ENCODE measurements around the gene DNHD1. TPM values are rescaled to one million over a fixed set of nuclear protein-coding genes. Genes with fewer than 3 reads are reported as not detected.
A peak's percentile ranks its signal among the peaks of the same experiment; 100 is the strongest.

Gene DNHD1
- total and polyA plus RNA-seq, 2 of the 13 experiments (the other 11 are each of a cell fraction or from before 2014, with no cell fraction given), result 2.7 to 9.3 TPM

GRCh38 chr11:6603287-6604080 lies 106.4 kb downstream of the DNHD1 start, which contains the start of the genes ILK and RRP8 (continued):
- TF ChIP-seq ISX (CRISPR knock-in tag; conservative IDR thresholded peaks at IDR 0.05) (no peak), ZNF629 (CRISPR knock-in tag; conservative IDR thresholded peaks at IDR 0.05) (no peak), HOXA5 (CRISPR knock-in tag; IDR thresholded peaks at IDR 0.05) (peak; percentile 55; the same call in 1 of the 2 replicates), SP5 (CRISPR knock-in tag; IDR thresholded peaks at IDR 0.05; ENCODE audit: borderline replicate concordance, low read depth) (peak; percentile 67), ATAD3A (CRISPR knock-in tag; IDR thresholded peaks at IDR 0.05) (no peak), ZNF296 (CRISPR knock-in tag; conservative IDR thresholded peaks at IDR 0.05) (no peak; the same call in 1 of the 2 replicates), ZNF17 (CRISPR knock-in tag; IDR thresholded peaks at IDR 0.05) (no peak), U2AF1 (optimal IDR thresholded peaks at IDR 0.05; ENCODE audit: low read depth, low read length) (peak; percentile 93), ZNF10 (CRISPR knock-in tag; IDR thresholded peaks at IDR 0.05; ENCODE audit: borderline replicate concordance, low read depth) (no peak), NFIC (IDR thresholded peaks at IDR 0.05; ENCODE audit: low read length) (no peak), SP2 (CRISPR knock-in tag; IDR thresholded peaks at IDR 0.05) (no peak; the same call in none of the 2 replicates), TCF12 (IDR thresholded peaks at IDR 0.05) (no peak), TCF12 (CRISPR knock-in tag; IDR thresholded peaks at IDR 0.05) (no peak), ZNF512B (CRISPR knock-in tag; IDR thresholded peaks at IDR 0.05; ENCODE audit: borderline replicate concordance) (no peak), HNRNPLL (IDR thresholded peaks at IDR 0.05; ENCODE audit: low read depth, low read length, poor library complexity, severe bottlenecking) (peak; percentile 68), KDM3A (CRISPR knock-in tag; IDR thresholded peaks at IDR 0.05; ENCODE audit: low read depth) (peak; percentile 94), ZMYM4 (CRISPR knock-in tag; IDR thresholded peaks at IDR 0.05) (peak; percentile 93), ZNF18 (CRISPR knock-in tag; IDR thresholded peaks at IDR 0.05; ENCODE audit: insufficient replicate concordance) (no peak), HMGXB3 (CRISPR knock-in tag; IDR thresholded peaks at IDR 0.05; ENCODE audit: borderline replicate concordance) (peak; percentile 86; the same call in 1 of the 2 replicates)
- TF ChIP-seq, protein P1, sequence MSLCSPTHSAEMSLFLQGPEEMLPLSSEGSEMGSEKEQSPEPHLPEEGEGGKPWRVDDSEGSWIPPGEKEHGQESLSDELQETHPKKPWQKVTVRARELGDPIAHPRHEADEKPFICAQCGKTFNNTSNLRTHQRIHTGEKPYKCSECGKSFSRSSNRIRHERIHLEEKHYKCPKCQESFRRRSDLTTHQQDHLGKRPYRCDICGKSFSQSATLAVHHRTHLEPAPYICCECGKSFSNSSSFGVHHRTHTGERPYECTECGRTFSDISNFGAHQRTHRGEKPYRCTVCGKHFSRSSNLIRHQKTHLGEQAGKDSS (CRISPR knock-in tag; IDR thresholded peaks at IDR 0.05; ENCODE audit: borderline replicate concordance, low read depth), result peak; percentile 84; the same call in 1 of the 2 replicates

All from HepG2 (cell line).